ENCODE results near the gene ATOSB.

The ATOSB gene

GRCh38 chr9:35108461-35108860 is 7.2 kb downstream of the ATOSB start:
- H3K9me2 ChIP-seq (replicated peaks; ENCODE audit: insufficient read depth, low read length): no peaks in the 10 kb centered on the region
- DNase-seq: no peak
- H3K4me2 ChIP-seq (ENCODE audit: low read depth, low read length): no peak overlapping the region
- H3K4me3 ChIP-seq (ENCODE audit: low read length): no peak overlapping the region
- no peak overlapping the region for H3K9ac ChIP-seq (ENCODE audit: low read length)
- peaks cover 3% of the 10 kb centered on the region; the same call in 1 of the 2 replicates for H3F3A ChIP-seq (ENCODE audit: insufficient read depth, low read length)
- H3K4me1 ChIP-seq (ENCODE audit: low read length): peaks cover 16% of the 10 kb centered on the region
- H3K27ac ChIP-seq (ENCODE audit: low read length): no peak overlapping the region
- H3K27me3 ChIP-seq (replicated peaks; ENCODE audit: insufficient read depth, low read length): no peaks in the 10 kb centered on the region
- H3K79me2 ChIP-seq (ENCODE audit: low read length): peaks cover 16% of the 10 kb centered on the region
- H3K9me3 ChIP-seq (replicated peaks; ENCODE audit: insufficient read depth, low read length): no peaks in the 10 kb centered on the region
- no peaks in the 10 kb centered on the region for H4K20me1 ChIP-seq (ENCODE audit: insufficient read depth, low read length)
- no peak overlapping the region for H2AFZ ChIP-seq (ENCODE audit: low read length)
- TF ChIP-seq CTCF (IDR thresholded peaks at IDR 0.05; ENCODE audit: low read length) (no peak), EZH2 (optimal IDR thresholded peaks at IDR 0.05; ENCODE audit: low read depth, low read length) (no peak), EZH2phosphoT487 (IDR thresholded peaks at IDR 0.05; ENCODE audit: low read length) (no peak)
- H3K36me3 ChIP-seq (replicated peaks; ENCODE audit: insufficient read depth, low read length): no peaks in the 10 kb centered on the region

DNA sequence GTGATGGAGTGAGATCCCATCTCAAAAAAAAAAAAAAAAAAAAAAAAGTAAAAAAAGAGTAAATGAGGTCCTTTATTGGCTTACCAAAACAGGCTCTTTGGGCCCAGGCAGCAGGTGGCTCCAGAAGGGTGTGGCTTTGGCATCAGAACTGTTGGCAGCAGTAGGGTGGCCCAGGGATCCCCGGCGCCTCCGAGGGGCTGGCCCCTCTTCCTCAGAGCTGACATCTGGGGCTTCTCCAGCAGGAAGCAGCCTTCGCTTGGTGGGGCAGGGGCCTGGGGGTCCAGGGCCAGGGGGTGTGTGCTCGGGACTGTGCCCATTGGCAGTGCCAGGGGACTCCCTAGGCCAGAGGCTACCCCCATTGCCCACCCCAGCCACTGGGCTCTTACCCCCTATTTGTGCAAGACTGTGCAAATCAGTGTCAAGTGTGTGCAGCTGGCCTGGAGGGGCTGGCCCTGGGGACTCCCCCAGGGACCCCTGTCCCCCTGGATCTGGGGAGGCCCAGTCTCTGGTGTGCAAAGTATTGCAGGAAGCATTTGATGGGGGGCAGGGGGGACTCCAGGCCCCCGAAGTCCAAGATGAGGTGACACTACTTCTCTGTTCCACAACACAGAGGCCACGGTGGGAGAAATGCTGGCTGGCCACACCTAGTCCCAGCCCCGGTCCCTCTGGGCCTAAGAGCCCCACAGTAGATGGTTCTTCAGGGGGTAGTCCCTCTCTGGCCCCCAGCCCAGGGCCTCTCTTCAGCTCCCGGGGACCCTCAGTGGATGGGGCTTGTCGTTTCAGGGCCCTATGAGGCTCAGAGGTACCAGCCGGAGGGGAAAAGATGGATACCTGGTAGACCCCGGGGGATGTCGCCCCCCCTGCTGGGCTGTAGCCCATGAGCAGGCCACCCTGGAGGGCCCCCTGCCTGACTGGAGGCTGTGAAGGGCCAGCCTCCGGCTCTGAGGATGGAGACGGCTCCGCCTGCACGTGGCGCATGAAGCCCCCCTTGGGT is 8.1 kb downstream of the ATOSB start:
- no peak overlapping the region for H3K4me3 ChIP-seq (ENCODE audit: low read length)
- no peak for DNase-seq
- no peaks in the 10 kb centered on the region for H3K27me3 ChIP-seq (replicated peaks; ENCODE audit: insufficient read depth, low read length)
- H2AFZ ChIP-seq (ENCODE audit: low read length): no peak overlapping the region
- H3K9ac ChIP-seq (ENCODE audit: low read length): no peak overlapping the region
- H3K9me3 ChIP-seq (replicated peaks; ENCODE audit: insufficient read depth, low read length): no peaks in the 10 kb centered on the region
- H3K27ac ChIP-seq (ENCODE audit: low read length): no peak overlapping the region
- no peak for TF ChIP-seq EZH2 (optimal IDR thresholded peaks at IDR 0.05; ENCODE audit: low read depth, low read length)
- TF ChIP-seq CTCF (IDR thresholded peaks at IDR 0.05; ENCODE audit: low read length): no peak
- TF ChIP-seq EZH2phosphoT487 (IDR thresholded peaks at IDR 0.05; ENCODE audit: low read length): no peak
- H3F3A ChIP-seq (ENCODE audit: insufficient read depth, low read length): peaks cover 6% of the 10 kb centered on the region; the same call in 1 of the 2 replicates
- H4K20me1 ChIP-seq (ENCODE audit: insufficient read depth, low read length): no peaks in the 10 kb centered on the region
- no peaks in the 10 kb centered on the region for H3K36me3 ChIP-seq (replicated peaks; ENCODE audit: insufficient read depth, low read length)
- H3K79me2 ChIP-seq (ENCODE audit: low read length): peaks cover 14% of the 10 kb centered on the region
- H3K4me2 ChIP-seq (ENCODE audit: low read depth, low read length): no peak overlapping the region
- H3K9me2 ChIP-seq (replicated peaks; ENCODE audit: insufficient read depth, low read length): no peaks in the 10 kb centered on the region
- H3K4me1 ChIP-seq (ENCODE audit: low read length): peaks cover 17% of the 10 kb centered on the region

- Histone ChIP-seq H2AFZ (ENCODE audit: low read length) (no peak overlapping the region), H3K4me1 (ENCODE audit: low read length) (peaks cover 18% of the 10 kb centered on the region), H3K36me3 (replicated peaks; ENCODE audit: insufficient read depth, low read length) (0 out of 2 replicates have a peak, but pooled peaks cover 4% of the 10 kb centered on the region), H3K9ac (ENCODE audit: low read length) (no peak overlapping the region), H3F3A (ENCODE audit: insufficient read depth, low read length) (peaks cover 6% of the 10 kb centered on the region; the same call in 1 of the 2 replicates), H3K27me3 (replicated peaks; ENCODE audit: insufficient read depth, low read length) (no peaks in the 10 kb centered on the region), H3K27ac (ENCODE audit: low read length) (no peak overlapping the region), H3K79me2 (ENCODE audit: low read length) (peaks cover 23% of the 10 kb centered on the region), H3K4me3 (ENCODE audit: low read length) (no peak overlapping the region), H3K9me2 (replicated peaks; ENCODE audit: insufficient read depth, low read length) (no peaks in the 10 kb centered on the region), H4K20me1 (ENCODE audit: insufficient read depth, low read length) (no peaks in the 10 kb centered on the region), H3K9me3 (replicated peaks; ENCODE audit: insufficient read depth, low read length) (no peaks in the 10 kb centered on the region), H3K4me2 (ENCODE audit: low read depth, low read length) (no peak overlapping the region)
- no peak for DNase-seq
- no peak for TF ChIP-seq CTCF (IDR thresholded peaks at IDR 0.05; ENCODE audit: low read length)
- TF ChIP-seq EZH2 (optimal IDR thresholded peaks at IDR 0.05; ENCODE audit: low read depth, low read length): no peak
- TF ChIP-seq EZH2phosphoT487 (IDR thresholded peaks at IDR 0.05; ENCODE audit: low read length): no peak
Observed at GRCh38 chr9:35106343-35106730, 9.3 kb downstream of the ATOSB start.
